Astrocyte (in vitro differentiated cells and primary cell): ENCODE data around the gene ADAP1. TPM values are rescaled to one million over a fixed set of nuclear protein-coding genes. Genes with fewer than 3 reads are reported as not detected.

Experiments
- DNase-seq: peaks from one replicate; pipeline ENCODE4 v3.0.0-alpha.2; 2010; ENCODE audit warnings: low read depth
- FAIRE-seq: peaks from 2 replicates; lab custom pipeline; 2011; peaks lifted over from hg19 to GRCh38; lab: Jason Lieb, UNC
- H2AFZ ChIP-seq: 2 replicates; pipeline ENCODE4 v1.6.0; 2012; ENCODE audit warnings: low read depth, low read length, inconsistent platforms
- H3K27ac ChIP-seq: 2 replicates; pipeline ENCODE4 v1.5.1; 2011; ENCODE audit warnings: low read depth, low read length, inconsistent platforms
- H3K27me3 ChIP-seq: 2 replicates; pipeline ENCODE4 v1.6.0; 2011; ENCODE audit warnings: low read length, inconsistent platforms; ENCODE audit not compliant: insufficient read depth
- H3K36me3 ChIP-seq: 2 replicates; pipeline ENCODE4 v1.5.1; 2011; ENCODE audit warnings: low read length, inconsistent platforms; ENCODE audit not compliant: insufficient read depth
- H3K4me1 ChIP-seq: 2 replicates; pipeline ENCODE4 v1.5.1; 2011; ENCODE audit warnings: low read length, inconsistent platforms; ENCODE audit not compliant: insufficient read depth
- H3K4me2 ChIP-seq: 2 replicates; pipeline ENCODE4 v1.6.0; 2012; ENCODE audit warnings: low read length, inconsistent platforms
- H3K4me3 ChIP-seq: 2 replicates; pipeline ENCODE4 v1.5.1; 2011; ENCODE audit warnings: low read depth, mild to moderate bottlenecking, low read length, inconsistent platforms; ENCODE audit not compliant: insufficient read depth
- H3K79me2 ChIP-seq: 2 replicates; pipeline ENCODE4 v1.6.0; 2012; ENCODE audit warnings: mild to moderate bottlenecking, low read length, inconsistent platforms; ENCODE audit not compliant: insufficient read depth
- H3K9ac ChIP-seq: 2 replicates; pipeline ENCODE4 v1.6.0; 2012; ENCODE audit warnings: mild to moderate bottlenecking, low read length, inconsistent platforms
- H3K9me3 ChIP-seq: 2 replicates; pipeline ENCODE4 v1.5.1; 2012; ENCODE audit warnings: low read depth, mild to moderate bottlenecking, low read length, inconsistent platforms; ENCODE audit not compliant: insufficient read depth
- H4K20me1 ChIP-seq: 2 replicates; pipeline ENCODE4 v1.6.0; 2012; ENCODE audit warnings: low read length, inconsistent platforms; ENCODE audit not compliant: insufficient read depth
- H3K27ac Mint-ChIP-seq: one replicate; pipeline ENCODE4 v1.8.0; 2021; ENCODE audit warnings: mild to moderate bottlenecking, mixed read lengths; ENCODE audit not compliant: unreplicated experiment
- H3K27me3 Mint-ChIP-seq: one replicate; pipeline ENCODE4 v1.8.0; 2021; ENCODE audit warnings: low read depth, mixed read lengths; ENCODE audit not compliant: unreplicated experiment
- H3K36me3 Mint-ChIP-seq: one replicate; pipeline ENCODE4 v1.8.0; 2021; ENCODE audit warnings: low read depth, mixed read lengths; ENCODE audit not compliant: unreplicated experiment
- H3K4me1 Mint-ChIP-seq: one replicate; pipeline ENCODE4 v1.8.0; 2021; ENCODE audit warnings: low read depth, mixed read lengths; ENCODE audit not compliant: unreplicated experiment
- H3K4me3 Mint-ChIP-seq: one replicate; pipeline ENCODE4 v1.8.0; 2021; ENCODE audit warnings: mild to moderate bottlenecking, moderate library complexity, mixed read lengths; ENCODE audit not compliant: unreplicated experiment
- H3K9me3 Mint-ChIP-seq: one replicate; pipeline ENCODE4 v1.8.0; 2021; ENCODE audit warnings: mild to moderate bottlenecking, mixed read lengths; ENCODE audit not compliant: unreplicated experiment
- EZH2 ChIP-seq: IDR thresholded peaks from 2 replicates; pipeline ENCODE4 v1.6.1; 2012; ENCODE audit warnings: mild to moderate bottlenecking, low read length, inconsistent platforms; ENCODE audit not compliant: insufficient read depth
- total RNA-seq: library from RNA; stranded (reverse); gene quantifications from 2 replicates; pipeline ENCODE4 v1.2.1, GENCODE V29; 2021
- TF ChIP-seq, protein P1 (sequence below): IDR thresholded peaks from 2 replicates; pipeline ENCODE4 v1.5.1; 2011; ENCODE audit warnings: low read depth, mild to moderate bottlenecking, inconsistent platforms, low read length, moderate library complexity; ENCODE audit not compliant: insufficient read depth

The ADAP1 gene
- total RNA-seq, 1 donor from 2014 or later, result 4.8 TPM

DNA sequence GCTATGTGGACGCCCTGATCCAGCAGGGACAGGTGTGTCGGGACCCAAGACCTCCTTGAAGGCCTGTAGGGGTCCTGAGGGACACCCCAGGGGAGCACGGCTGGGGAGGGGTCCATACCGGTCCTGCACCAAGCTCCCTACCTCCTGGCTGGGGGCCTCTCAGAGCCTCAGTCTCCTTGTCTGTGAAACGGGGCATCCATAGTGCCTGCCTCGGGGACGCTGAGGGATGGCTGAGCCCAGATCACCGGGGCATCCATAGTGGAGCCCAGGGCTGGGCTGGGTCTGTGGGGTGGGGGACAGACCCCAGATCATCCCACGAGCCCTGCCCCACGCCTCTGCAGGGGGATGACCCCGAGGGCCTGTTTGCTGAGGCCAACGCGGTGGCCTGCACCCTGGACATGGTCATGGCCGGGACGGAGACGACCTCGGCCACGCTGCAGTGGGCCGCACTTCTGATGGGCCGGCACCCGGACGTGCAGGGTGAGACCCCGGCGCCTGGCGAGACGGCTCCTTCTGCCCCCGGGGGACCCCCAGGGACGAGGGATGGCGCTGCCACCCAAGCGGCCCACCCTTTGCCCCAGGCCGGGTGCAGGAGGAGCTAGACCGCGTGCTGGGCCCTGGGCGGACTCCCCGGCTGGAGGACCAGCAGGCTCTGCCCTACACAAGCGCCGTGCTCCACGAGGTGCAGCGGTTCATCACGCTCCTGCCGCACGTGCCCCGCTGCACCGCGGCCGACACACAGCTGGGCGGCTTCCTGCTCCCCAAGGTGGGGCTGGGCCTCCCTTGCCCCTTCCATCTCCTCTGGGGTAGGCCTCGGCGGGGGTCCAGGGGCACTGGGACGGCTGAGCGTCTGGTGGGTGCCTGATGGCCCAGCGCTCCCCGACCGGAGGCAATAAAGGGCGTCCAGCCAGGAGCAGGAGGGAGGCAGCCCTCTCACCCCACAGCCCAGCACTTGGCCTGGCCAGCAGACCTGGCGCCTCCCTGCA, 32.6 kb upstream of the ADAP1 start:
- no peak overlapping the region for H3K4me3 Mint-ChIP-seq
- Histone ChIP-seq H3K27me3 (no peaks in the 10 kb centered on the region), H4K20me1 (no peaks in the 10 kb centered on the region), H3K27ac (no peak overlapping the region), H3K9ac (no peak overlapping the region), H3K4me2 (no peak overlapping the region), H3K79me2 (no peaks in the 10 kb centered on the region), H3K9me3 (no peaks in the 10 kb centered on the region), H2AFZ (no peak overlapping the region), H3K4me3 (no peak overlapping the region), H3K4me1 (peaks cover 3% of the 10 kb centered on the region), H3K36me3 (no peaks in the 10 kb centered on the region)
- FAIRE-seq, result no peak
- no peaks in the 10 kb centered on the region for H3K36me3 Mint-ChIP-seq
- H3K4me1 Mint-ChIP-seq, result peaks cover 2% of the 10 kb centered on the region
- no peak overlapping the region for H3K27ac Mint-ChIP-seq
- DNase-seq, result no peak
- no peak for TF ChIP-seq EZH2
- TF ChIP-seq, protein P1, sequence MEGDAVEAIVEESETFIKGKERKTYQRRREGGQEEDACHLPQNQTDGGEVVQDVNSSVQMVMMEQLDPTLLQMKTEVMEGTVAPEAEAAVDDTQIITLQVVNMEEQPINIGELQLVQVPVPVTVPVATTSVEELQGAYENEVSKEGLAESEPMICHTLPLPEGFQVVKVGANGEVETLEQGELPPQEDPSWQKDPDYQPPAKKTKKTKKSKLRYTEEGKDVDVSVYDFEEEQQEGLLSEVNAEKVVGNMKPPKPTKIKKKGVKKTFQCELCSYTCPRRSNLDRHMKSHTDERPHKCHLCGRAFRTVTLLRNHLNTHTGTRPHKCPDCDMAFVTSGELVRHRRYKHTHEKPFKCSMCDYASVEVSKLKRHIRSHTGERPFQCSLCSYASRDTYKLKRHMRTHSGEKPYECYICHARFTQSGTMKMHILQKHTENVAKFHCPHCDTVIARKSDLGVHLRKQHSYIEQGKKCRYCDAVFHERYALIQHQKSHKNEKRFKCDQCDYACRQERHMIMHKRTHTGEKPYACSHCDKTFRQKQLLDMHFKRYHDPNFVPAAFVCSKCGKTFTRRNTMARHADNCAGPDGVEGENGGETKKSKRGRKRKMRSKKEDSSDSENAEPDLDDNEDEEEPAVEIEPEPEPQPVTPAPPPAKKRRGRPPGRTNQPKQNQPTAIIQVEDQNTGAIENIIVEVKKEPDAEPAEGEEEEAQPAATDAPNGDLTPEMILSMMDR, result no peak
- no peaks in the 10 kb centered on the region for H3K9me3 Mint-ChIP-seq
- no peaks in the 10 kb centered on the region for H3K27me3 Mint-ChIP-seq

DNA sequence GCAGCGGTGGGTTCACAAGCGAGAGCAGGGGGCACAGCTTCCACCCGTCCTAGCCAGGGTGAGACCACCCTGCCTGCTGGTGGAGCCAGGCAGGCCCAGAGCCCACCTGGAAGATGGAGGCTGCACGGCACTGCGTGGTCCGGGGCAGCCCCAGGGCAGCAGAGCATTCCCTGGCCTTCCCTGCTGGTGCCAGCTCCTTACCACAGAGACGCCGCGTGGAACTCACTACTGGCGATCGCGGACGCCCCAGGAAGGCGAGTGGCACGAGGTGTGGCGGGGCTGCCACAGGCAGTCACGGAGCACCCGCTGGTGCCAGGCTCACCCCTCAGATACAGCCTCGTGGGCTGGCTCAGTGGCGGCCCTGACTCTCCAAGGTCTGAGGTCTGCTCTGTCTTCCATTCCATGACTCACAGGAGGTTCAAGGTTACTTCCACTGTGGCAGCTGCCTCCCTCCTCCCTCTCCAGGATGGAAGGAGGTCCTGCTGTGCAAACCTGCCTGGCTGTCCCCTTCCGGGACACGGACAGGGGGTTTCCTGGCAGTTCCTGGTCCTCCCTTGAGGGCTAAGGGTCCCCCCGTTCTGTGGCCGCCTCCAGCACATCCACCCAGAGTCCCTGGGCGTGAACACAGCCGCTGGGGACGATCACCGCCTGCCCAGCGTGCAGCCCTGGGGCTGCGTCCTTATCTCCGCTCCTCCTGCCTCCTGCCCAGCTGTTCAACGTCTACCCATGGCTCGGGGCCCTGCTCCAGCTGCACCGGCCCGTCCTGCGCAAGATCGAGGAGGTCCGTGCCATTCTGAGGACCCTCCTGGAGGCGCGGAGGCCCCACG, 31.6 kb upstream of the ADAP1 start:
- H3K4me3 ChIP-seq, result no peak overlapping the region
- Mint-ChIP-seq H3K27me3 (no peaks in the 10 kb centered on the region), H3K4me3 (no peak overlapping the region), H3K4me1 (peaks cover 2% of the 10 kb centered on the region), H3K36me3 (no peaks in the 10 kb centered on the region), H3K9me3 (no peaks in the 10 kb centered on the region), H3K27ac (no peak overlapping the region)
- H2AFZ ChIP-seq, result no peak overlapping the region
- no peak overlapping the region for H3K4me2 ChIP-seq
- H4K20me1 ChIP-seq, result no peaks in the 10 kb centered on the region
- H3K27me3 ChIP-seq, result no peaks in the 10 kb centered on the region
- H3K9me3 ChIP-seq, result no peaks in the 10 kb centered on the region
- H3K27ac ChIP-seq, result no peak overlapping the region
- H3K4me1 ChIP-seq, result peaks cover 3% of the 10 kb centered on the region
- no peaks in the 10 kb centered on the region for H3K36me3 ChIP-seq
- no peak for FAIRE-seq
- TF ChIP-seq, protein P1, result no peak
- no peak for TF ChIP-seq EZH2
- H3K79me2 ChIP-seq, result no peaks in the 10 kb centered on the region
- DNase-seq, result no peak
- no peak overlapping the region for H3K9ac ChIP-seq
